Neural cell (in vitro differentiated cells): Measurements from ENCODE around the gene ATP1B1.

Experiments
- POLR2AphosphoS5 ChIP-seq: IDR thresholded peaks from 2 replicates; pipeline ENCODE4 v1.6.1; 2012
- RAD21 ChIP-seq: fragments of 450-650 bp; conservative IDR thresholded peaks from 2 replicates; pipeline ENCODE4 v1.6.1; 2014; ENCODE audit warnings: antibody characterized with exemption, mild to moderate bottlenecking, moderate library complexity
- SMC3 ChIP-seq: fragments of 450-650 bp; conservative IDR thresholded peaks from 2 replicates; pipeline ENCODE4 v1.6.1; 2014; ENCODE audit warnings: antibody characterized with exemption, mild to moderate bottlenecking, moderate library complexity; ENCODE audit not compliant: poor library complexity
- TAF1 ChIP-seq: IDR thresholded peaks from 2 replicates; pipeline ENCODE4 v1.6.1; 2012; ENCODE audit warnings: low read depth
- TF ChIP-seq, protein P1 (sequence below): fragments of 450-650 bp; IDR thresholded peaks from 2 replicates; pipeline ENCODE4 v1.5.1; 2014; ENCODE audit warnings: antibody characterized with exemption, mild to moderate bottlenecking, moderate library complexity; ENCODE audit not compliant: poor library complexity, severe bottlenecking

- TF ChIP-seq RAD21 (peak; percentile 17), TAF1 (no peak), SMC3 (no peak), POLR2AphosphoS5 (no peak)
- TF ChIP-seq, protein P1, sequence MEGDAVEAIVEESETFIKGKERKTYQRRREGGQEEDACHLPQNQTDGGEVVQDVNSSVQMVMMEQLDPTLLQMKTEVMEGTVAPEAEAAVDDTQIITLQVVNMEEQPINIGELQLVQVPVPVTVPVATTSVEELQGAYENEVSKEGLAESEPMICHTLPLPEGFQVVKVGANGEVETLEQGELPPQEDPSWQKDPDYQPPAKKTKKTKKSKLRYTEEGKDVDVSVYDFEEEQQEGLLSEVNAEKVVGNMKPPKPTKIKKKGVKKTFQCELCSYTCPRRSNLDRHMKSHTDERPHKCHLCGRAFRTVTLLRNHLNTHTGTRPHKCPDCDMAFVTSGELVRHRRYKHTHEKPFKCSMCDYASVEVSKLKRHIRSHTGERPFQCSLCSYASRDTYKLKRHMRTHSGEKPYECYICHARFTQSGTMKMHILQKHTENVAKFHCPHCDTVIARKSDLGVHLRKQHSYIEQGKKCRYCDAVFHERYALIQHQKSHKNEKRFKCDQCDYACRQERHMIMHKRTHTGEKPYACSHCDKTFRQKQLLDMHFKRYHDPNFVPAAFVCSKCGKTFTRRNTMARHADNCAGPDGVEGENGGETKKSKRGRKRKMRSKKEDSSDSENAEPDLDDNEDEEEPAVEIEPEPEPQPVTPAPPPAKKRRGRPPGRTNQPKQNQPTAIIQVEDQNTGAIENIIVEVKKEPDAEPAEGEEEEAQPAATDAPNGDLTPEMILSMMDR: peak; percentile 48
Measured at GRCh38 chr1:169108863-169109560, 2.5 kb downstream of the ATP1B1 start.
